ENCODE measurements around the gene SLC17A7. TPM values are rescaled to one million over a fixed set of nuclear protein-coding genes. Genes with fewer than 3 reads are reported as not detected.

The SLC17A7 gene
- total RNA-seq, 1 experiment from 2014 or later: not detected

DNA sequence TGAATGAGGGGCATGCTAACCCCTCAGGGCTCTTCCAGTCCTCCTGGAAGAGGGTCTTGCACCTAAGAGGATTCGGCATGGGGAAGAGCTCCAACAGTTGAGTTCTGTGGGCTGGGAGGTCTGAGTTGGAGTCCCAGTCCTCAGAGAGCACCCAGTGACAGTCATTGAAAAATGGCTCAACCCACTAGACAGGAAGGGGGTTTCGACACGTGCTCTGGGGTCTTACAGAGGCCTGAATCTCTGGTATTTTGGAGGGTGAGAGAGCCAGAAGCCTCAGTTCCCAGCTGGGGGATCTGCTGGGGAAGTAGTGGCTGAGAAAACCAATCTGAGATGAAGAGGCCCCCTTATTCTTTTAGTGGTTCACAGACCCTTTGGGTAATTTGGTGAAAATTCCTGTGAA lies 27.1 kb downstream of the SLC17A7 start:
- DNase-seq (ENCODE audit: extremely low read depth, low read depth): no peak

GRCh38 chr19:49413348-49413747 lies 28.0 kb downstream of the SLC17A7 start:
- DNase-seq (ENCODE audit: extremely low read depth, low read depth): no peak

DNA sequence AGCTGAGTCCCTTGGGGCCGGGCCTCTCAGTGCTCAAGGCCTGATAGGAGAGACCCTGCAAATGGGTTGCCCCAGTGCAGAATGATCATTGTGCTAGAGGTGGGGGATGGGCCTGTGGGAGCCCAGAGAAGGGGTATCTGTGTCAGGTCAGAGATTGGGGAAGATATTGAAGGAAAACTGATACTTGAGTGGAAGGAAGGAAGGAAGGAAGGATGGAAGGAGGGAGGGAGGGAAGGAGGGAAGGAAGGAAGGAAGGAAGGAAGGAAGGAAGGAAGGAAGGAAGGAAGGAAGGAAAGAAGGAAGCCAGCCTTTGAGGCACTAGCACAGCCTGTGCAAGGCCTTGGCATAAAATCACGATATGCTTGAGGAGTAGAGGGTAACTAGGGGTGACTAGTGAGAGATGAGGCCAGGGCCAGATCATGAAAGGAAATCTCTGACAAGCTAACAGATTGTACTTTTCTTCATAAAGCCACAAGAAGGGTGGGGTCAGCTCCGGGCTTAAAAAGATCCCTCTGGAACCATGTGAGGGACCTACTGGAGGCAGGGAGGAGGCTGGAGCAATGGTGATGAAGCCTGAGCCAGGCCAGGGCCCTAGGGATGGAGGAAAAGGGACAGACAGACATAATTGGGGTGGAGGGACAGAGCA lies 29.5 kb downstream of the SLC17A7 start:
- no peak for DNase-seq (ENCODE audit: extremely low read depth, low read depth)

- DNase-seq (ENCODE audit: extremely low read depth, low read depth): no peak
Observed at GRCh38 chr19:49409441-49410029, 31.8 kb downstream of the SLC17A7 start.

GRCh38 chr19:49408816-49409440 lies 32.4 kb downstream of the SLC17A7 start:
- no peak for DNase-seq (ENCODE audit: extremely low read depth, low read depth)

GRCh38 chr19:49407482-49408015 lies 33.8 kb downstream of the SLC17A7 start:
- DNase-seq (ENCODE audit: extremely low read depth, low read depth): no peak

DNA sequence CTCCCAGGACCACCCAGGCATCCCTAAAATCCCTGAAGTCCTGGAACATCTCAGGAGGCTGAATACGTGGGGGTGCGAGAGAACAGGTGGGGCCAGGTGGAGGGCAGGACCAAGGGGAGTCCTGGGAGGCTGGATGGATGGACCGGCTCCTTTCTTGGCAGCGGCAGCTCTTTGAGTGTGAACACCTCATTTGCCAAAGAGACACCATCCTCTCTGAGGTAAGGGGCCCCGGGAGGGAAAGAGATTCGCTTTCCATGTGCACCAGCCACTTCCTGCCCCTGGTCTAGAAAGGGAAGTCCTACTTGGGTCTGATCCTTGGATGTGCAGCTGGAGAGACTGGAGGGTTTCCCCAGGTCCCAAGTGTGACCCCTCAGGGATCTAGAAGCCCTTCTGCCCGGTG lies 34.2 kb downstream of the SLC17A7 start:
- no peak for DNase-seq (ENCODE audit: extremely low read depth, low read depth)

DNA sequence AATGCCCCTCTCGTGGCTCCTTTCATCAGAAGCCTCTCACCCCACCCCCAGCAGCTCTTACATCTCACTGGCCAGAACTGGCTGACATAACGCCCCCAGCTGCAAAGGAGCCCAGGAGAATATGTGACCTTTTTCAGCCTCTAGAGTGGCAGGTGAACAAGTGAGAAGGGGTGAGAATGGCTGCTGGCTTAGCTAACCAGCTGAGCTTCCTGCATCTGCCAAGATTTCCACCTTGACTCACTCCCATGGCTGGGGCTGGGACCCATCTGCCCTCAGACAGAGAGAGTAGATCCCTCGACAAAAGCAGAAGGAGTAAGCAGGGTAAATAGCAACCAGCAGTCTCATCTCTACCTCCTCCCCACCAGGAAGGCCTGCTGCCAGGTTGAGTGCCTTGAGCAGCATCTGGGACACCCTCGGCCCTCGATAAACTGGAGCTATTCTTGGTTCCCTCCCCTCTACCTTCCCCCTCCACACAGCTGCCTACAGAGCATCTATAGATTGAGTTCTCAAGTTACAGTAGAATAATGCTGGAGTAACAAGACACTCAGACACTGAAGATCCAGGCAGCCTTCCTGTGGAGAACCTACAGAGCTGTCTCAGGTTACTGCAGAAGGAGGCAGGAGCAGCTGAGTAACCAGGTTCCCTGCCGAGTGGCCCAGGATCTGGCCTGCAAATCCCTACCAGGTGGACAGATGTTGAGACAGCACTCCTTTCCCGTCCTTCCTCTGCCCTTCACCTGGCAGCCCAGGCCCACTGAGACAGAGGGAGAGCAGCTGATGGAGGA lies 37.7 kb downstream of the SLC17A7 start:
- no peak for DNase-seq (ENCODE audit: extremely low read depth, low read depth)

DNA sequence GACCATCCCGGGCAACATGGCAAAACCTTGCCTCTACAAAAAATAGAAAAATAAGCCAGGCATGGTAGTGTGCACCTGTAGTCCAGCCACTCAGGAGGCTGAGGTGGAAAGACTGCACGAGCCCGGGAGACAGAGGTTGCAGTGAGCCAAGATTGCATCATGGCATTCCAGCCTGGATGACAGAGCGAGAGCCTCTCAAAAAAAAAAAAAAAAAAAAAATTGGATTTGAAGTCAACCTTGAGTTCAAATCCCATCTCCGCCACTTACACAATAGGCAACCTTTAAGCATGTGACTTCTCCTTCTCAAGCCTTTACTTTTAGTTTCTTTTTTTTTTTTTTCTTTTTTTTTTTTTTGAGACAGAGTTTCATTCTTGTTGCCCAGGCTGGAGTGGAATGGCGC lies 41.3 kb downstream of the SLC17A7 start:
- DNase-seq (ENCODE audit: extremely low read depth, low read depth): no peak

DNA sequence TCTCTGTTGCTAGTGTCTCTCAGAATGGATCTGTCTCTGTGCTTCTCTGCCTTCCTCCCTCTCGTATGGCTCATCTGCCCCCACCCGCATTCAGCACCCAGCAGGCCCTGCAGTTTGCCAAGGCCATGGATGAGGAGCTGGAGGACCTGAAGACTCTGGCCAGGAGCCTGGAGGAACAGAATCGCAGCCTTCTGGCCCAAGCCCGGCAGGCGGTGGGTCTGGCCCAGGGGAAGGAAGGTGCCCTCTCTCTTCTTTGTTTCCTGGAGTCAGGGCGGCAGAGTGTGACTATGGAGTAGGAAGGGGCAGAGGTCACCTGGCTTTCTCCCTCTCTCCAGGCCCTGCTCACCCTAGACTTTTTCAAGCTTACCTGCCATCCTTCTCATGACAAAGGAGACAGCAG lies 42.4 kb downstream of the SLC17A7 start:
- DNase-seq (ENCODE audit: extremely low read depth, low read depth): no peak

DNA sequence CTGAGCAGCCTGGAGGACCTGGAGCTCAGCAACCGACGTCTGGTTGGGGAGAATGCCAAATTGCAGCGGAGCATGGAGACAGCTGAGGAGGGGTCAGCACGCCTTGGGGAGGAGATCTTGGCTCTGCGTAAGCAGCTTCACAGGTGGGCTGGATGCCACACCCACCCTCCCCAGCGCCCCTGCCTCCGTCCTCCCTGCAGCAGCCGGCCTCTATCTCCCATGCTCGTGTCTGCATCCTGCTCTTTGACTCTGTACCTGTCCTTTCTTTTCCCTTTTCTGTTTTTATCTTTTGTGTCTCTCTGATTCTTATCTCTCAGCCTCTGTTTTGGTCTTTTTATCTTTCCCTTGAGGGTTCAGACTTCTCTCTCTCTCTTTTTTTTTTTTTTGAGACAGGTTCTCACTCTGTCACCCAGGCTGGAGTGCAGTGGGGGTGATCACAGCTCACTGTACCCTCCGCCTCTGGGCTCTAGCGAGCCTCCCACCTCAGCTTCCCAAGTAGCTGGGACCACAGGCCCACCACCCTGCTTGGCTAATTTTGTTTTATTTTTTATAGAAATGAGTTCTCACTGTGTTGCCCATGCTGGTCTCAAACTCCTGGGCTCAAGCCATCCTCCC lies 43.2 kb downstream of the SLC17A7 start:
- DNase-seq (ENCODE audit: extremely low read depth, low read depth): no peak

DNA sequence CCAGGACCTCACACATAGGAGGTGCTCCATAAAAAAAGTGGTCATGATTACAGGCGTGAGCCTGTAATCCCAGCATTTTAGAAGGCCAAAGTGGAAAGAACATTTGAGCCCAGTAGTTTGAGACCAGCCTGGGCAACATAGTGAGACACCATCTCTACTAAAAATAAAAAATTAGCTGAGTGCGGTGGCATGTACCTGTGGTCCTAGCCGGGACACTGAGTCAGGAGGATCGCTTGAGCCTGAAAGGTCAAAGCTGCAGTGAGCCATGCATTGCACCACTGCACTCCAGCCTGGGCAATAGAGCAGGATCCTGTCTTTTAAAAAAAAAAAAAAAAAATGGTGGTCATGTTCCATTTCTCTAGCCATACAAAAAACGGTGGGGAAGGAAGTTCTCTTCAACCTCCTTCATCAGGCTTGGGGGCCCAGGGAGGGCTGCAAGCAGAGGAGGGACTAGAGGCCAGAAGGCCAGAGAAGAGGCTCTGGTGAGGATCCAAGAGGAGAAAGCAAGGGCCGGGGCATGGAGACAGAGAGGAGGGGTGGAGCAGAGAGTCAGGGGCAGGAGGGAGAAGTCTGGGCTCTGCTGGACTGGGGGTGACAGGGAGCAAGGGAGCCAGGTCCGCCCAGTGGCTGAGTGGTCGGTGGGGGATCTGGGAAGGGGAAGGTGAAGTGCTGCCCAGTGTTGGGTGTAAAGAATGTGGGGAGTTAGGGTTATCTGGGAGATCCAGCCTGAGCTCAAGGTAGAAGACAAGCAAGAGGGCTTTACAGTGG lies 44.4 kb downstream of the SLC17A7 start:
- no peak for DNase-seq (ENCODE audit: extremely low read depth, low read depth)

GRCh38 chr19:49395581-49396407 lies 45.5 kb downstream of the SLC17A7 start:
- DNase-seq (ENCODE audit: extremely low read depth, low read depth): no peak

GRCh38 chr19:49393881-49394280 lies 47.4 kb downstream of the SLC17A7 start:
- DNase-seq (ENCODE audit: extremely low read depth, low read depth): no peak

GRCh38 chr19:49391581-49392399 lies 49.5 kb downstream of the SLC17A7 start:
- peak; percentile 72 for DNase-seq (ENCODE audit: extremely low read depth, low read depth)

- DNase-seq (ENCODE audit: extremely low read depth, low read depth): no peak
Observed at GRCh38 chr19:49390929-49391359, 50.4 kb downstream of the SLC17A7 start.

- no peak for DNase-seq (ENCODE audit: extremely low read depth, low read depth)
Observed at GRCh38 chr19:49390131-49390928, 51.0 kb downstream of the SLC17A7 start.

Measured in NCI-H460 (cell line).